Neutrophil (primary cell): ENCODE results near the gene XPO6.

Source experiments
- H3K27ac ChIP-seq: fragments of 200-600 bp; sonication (generic); 2 replicates; pipeline ENCODE4 v1.5.1; 2016; ENCODE audit warnings: mild to moderate bottlenecking, moderate library complexity
- H3K27me3 ChIP-seq: fragments of 200-600 bp; sonication (generic); 2 replicates; pipeline ENCODE4 v1.6.0; 2016; ENCODE audit warnings: mild to moderate bottlenecking
- H3K36me3 ChIP-seq: fragments of 200-600 bp; sonication (generic); 2 replicates; pipeline ENCODE4 v1.5.1; 2017
- H3K4me1 ChIP-seq, 2 experiments: fragments of 200-600 bp in 1 of 2; sonication (generic) in 1 of 2; 1 replicate in 1 of 2; 2 replicates in 1 of 2; pipeline versions ENCODE4 v1.5.1 to v1.6.1; 2013 to 2016; ENCODE audit warnings: low read depth in 1 of 2, low read length in 1 of 2, mild to moderate bottlenecking in 1 of 2, moderate library complexity in 1 of 2; ENCODE audit not compliant: control insufficient read depth in 1 of 2, insufficient read depth in 1 of 2
- H3K4me3 ChIP-seq, 2 experiments: fragments of 200-600 bp in 1 of 2; sonication (generic) in 1 of 2; 1 replicate in 1 of 2; 2 replicates in 1 of 2; pipeline ENCODE4 v1.5.1; 2013 to 2016; ENCODE audit warnings: low read depth in 1 of 2, low read length in 1 of 2, mild to moderate bottlenecking in 1 of 2, moderate library complexity in 1 of 2
- H3K9me3 ChIP-seq: fragments of 200-600 bp; sonication (generic); 2 replicates; pipeline ENCODE4 v1.5.1; 2016
- TF ChIP-seq, protein P1 (sequence below): fragments of 200-600 bp; sonication (generic); IDR thresholded peaks from 2 replicates; pipeline ENCODE4 v1.5.1; 2016; ENCODE audit warnings: antibody characterized with exemption

XPO6 gene

DNA sequence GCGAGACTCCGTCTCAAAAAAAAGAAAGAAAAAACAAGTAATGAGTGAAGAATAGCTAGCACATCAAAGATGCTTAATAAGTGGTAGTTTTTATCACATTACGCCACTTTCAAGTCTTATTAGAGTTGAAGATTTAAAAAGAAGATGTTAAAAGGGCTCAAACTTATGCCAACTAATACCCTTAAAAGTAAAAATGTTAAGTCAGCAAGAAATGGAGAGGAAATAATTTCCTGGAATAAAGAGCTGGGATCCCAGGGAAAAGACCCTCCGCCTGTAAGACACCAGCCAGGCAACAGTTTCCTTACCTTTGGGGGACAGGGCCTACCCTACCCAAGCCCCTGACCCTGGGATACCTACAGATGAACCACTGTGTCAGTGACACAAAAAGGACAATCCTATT lies 3.6 kb downstream of the XPO6 start:
- Histone ChIP-seq H3K27me3 (no peaks in the 10 kb centered on the region), H3K4me3 (peak overlapping the region; percentile 95 to 96), H3K27ac (peak overlapping the region; percentile 98), H3K9me3 (no peaks in the 10 kb centered on the region), H3K36me3 (peaks cover 75% of the 10 kb centered on the region), H3K4me1 (peaks cover 68 to 82% of the 10 kb centered on the region in 2 experiments)
- TF ChIP-seq, protein P1, sequence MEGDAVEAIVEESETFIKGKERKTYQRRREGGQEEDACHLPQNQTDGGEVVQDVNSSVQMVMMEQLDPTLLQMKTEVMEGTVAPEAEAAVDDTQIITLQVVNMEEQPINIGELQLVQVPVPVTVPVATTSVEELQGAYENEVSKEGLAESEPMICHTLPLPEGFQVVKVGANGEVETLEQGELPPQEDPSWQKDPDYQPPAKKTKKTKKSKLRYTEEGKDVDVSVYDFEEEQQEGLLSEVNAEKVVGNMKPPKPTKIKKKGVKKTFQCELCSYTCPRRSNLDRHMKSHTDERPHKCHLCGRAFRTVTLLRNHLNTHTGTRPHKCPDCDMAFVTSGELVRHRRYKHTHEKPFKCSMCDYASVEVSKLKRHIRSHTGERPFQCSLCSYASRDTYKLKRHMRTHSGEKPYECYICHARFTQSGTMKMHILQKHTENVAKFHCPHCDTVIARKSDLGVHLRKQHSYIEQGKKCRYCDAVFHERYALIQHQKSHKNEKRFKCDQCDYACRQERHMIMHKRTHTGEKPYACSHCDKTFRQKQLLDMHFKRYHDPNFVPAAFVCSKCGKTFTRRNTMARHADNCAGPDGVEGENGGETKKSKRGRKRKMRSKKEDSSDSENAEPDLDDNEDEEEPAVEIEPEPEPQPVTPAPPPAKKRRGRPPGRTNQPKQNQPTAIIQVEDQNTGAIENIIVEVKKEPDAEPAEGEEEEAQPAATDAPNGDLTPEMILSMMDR, result no peak

DNA sequence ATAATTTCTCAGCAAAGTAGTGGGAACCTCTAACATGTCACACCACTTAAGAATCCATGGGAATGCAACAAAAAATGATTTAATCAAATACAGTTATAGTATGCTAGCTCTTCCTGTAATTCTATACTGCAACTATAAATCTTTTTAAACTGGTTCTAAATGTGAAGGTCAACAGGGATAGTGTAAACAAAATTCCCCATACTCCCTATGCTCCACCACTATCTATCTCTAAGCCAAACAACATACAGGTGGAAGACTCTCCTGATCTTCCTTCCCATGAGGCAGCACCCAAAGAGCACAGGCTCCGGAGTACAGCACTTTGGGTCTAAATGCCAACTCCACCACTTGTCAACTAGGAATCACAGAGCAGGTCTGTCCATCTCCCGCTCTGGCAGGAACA lies 4.4 kb downstream of the XPO6 start:
- peaks cover 82% of the 10 kb centered on the region for H3K36me3 ChIP-seq
- TF ChIP-seq, protein P1, result no peak

DNA sequence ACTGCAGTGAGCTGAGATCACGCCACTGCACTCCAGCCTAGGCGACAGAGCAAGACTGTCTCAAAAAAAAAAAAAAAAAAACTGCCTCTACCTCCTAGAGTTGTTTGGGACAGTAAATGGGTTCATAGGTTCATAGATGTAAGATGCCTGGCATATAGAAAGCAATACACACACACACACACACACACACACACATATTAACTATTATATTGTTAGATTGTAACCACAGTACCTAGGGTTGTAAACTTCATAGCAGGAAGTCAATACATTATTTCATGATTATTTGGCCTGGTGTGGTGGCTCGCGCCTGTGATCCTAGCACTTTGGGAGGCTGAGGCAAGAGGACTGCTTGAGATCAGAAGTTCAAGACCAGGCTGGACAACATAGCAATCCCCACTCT lies 5.8 kb downstream of the XPO6 start:
- peak overlapping the region; percentile 98 for H3K27ac ChIP-seq
- peaks cover 82 to 96% of the 10 kb centered on the region in 2 experiments for H3K4me1 ChIP-seq
- H3K36me3 ChIP-seq, result peaks cover 93% of the 10 kb centered on the region
- no peaks in the 10 kb centered on the region for H3K9me3 ChIP-seq
- H3K27me3 ChIP-seq, result no peaks in the 10 kb centered on the region
- peak overlapping the region; percentile 18 to 96 for H3K4me3 ChIP-seq
- TF ChIP-seq, protein P1, result no peak

More for the DNA sequence above, 4.4 kb downstream of the XPO6 start:
- H3K27ac ChIP-seq, result peak overlapping the region; percentile 98
- peaks cover 73 to 86% of the 10 kb centered on the region in 2 experiments for H3K4me1 ChIP-seq
- no peaks in the 10 kb centered on the region for H3K9me3 ChIP-seq
- H3K27me3 ChIP-seq, result no peaks in the 10 kb centered on the region
- peak overlapping the region; percentile 95 to 96 for H3K4me3 ChIP-seq

DNA sequence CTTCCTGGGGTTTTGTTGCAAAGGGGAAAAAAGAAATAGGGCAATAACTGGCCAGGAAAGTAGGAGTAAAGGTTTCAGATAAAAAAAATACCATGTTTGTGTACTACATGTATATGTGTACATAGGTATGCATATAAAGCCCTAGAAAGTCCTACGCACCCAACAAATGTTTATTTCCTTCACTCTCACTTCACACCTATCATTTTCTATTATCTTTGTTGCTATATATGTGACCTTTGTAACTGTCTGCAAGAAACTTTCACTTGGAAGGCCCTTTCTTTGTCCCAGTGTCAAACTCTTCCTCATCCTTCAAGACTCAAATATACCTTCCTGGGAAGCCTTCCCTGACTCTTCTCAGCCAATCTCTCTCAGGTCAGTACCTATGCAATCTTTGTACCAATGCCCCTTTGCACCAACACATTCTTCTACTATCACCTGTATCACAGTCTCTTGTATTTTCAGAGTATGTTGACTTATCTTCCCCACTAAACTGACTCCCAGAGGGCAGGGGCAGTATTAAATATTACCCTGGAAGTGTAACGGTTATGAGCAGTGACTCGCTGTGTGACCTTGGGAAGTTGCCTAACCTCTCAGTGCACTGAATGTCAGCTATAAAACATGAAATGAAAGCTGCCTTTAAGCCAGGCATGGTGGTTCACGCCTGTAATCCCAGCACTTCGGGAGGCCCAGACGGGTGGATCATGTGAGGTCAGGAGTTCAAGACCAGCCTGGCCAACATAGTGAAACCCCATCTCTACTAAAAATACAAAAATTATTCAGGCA lies 6.5 kb downstream of the XPO6 start:
- H3K9me3 ChIP-seq, result no peaks in the 10 kb centered on the region
- H3K27me3 ChIP-seq, result no peaks in the 10 kb centered on the region
- TF ChIP-seq, protein P1, result no peak
- peak overlapping the region; percentile 98 for H3K27ac ChIP-seq
- peak overlapping the region; percentile 27 to 41 for H3K4me3 ChIP-seq
- peaks cover 100% of the 10 kb centered on the region for H3K36me3 ChIP-seq
- H3K4me1 ChIP-seq, result peaks cover 89 to 98% of the 10 kb centered on the region in 2 experiments

DNA sequence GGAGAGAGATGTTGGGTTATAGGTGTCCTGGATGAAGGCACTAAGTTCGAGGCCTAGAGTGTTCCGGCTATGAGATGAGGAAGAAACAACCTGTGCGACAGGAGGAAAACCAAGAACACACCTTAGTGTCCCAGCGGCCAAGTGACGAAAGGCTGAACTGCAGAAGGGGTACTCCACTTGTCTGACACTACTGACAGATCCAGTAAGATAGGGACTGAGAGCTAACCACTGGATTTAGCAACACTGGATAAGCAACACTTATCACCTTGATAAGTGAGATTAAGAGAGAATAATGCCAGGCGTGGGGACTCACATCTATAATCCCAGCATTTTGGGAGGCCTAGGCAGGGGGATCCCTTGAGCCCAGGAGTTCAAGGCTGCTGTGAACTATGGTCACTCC lies 7.1 kb downstream of the XPO6 start:
- TF ChIP-seq, protein P1, result no peak
- H3K27me3 ChIP-seq, result no peaks in the 10 kb centered on the region
- peak overlapping the region; percentile 98 for H3K27ac ChIP-seq
- peaks cover 100% of the 10 kb centered on the region for H3K36me3 ChIP-seq
- no peaks in the 10 kb centered on the region for H3K9me3 ChIP-seq
- peaks cover 96% of the 10 kb centered on the region in 2 experiments for H3K4me1 ChIP-seq
- H3K4me3 ChIP-seq, result peak overlapping the region; percentile 23 to 41
